Spinal cord (tissue), 10 donors: ENCODE results near the gene BCOR. TPM values are rescaled to one million over a fixed set of nuclear protein-coding genes. Genes with fewer than 3 reads are reported as not detected.

Experiments
- DNase-seq, 6 donors: peaks; one replicate each; pipeline versions ENCODE4 v3.0.0 to v3.0.0-alpha.2; 2013 to 2015; ENCODE audit warnings: low spot score in 6 of 6, low read depth in 4 of 6
- H3K27ac ChIP-seq: one replicate; pipeline ENCODE4 v1.5.1; 2013; ENCODE audit warnings: low read depth, low read length, control low read depth
- H3K27me3 ChIP-seq: one replicate; pipeline ENCODE4 v1.6.1; 2013; ENCODE audit warnings: low read length; ENCODE audit not compliant: control insufficient read depth, insufficient read depth
- H3K36me3 ChIP-seq: one replicate; pipeline ENCODE4 v1.6.1; 2013; ENCODE audit warnings: low read length; ENCODE audit not compliant: control insufficient read depth, insufficient read depth
- H3K4me1 ChIP-seq: one replicate; pipeline ENCODE4 v1.6.1; 2013; ENCODE audit warnings: low read length; ENCODE audit not compliant: control insufficient read depth, insufficient read depth
- H3K4me3 ChIP-seq: one replicate; pipeline ENCODE4 v1.5.1; 2013; ENCODE audit warnings: low read depth, low read length, control low read depth
- H3K9me3 ChIP-seq: one replicate; pipeline ENCODE4 v1.6.1; 2013; ENCODE audit warnings: low read length; ENCODE audit not compliant: control insufficient read depth, insufficient read depth
- WGBS: methylation state at CpG from one replicate; pipeline ENCODE4 v1.1.5; 2013; ENCODE audit warnings: missing lambda C conversion rate; ENCODE audit not compliant: insufficient coverage; 5-methylcytosine and 5-hydroxymethylcytosine counted together
- polyA plus RNA-seq, 2 donors: library from polyadenylated mRNA; unstranded; fragments of 120-200 nt; gene quantifications; one replicate each; pipeline ENCODE4 v1.2.1, GENCODE V29; 2013; ENCODE audit not compliant: insufficient read length in 2 of 2
- total RNA-seq, 2 donors: library from RNA; depleted of rRNA in 1 of 2; stranded (reverse); fragments of 120-200 nt in 1 of 2; fragments of >200 nt in 1 of 2; gene quantifications; one replicate each; pipeline versions ENCODE4 v1.2.3 to v1.2.4, GENCODE V29; 2013 to 2014
- donor health status: healthy.

BCOR gene
- total and polyA plus RNA-seq, 4 donors, result 26.7 to 32.3 (median 31.6) TPM

DNA sequence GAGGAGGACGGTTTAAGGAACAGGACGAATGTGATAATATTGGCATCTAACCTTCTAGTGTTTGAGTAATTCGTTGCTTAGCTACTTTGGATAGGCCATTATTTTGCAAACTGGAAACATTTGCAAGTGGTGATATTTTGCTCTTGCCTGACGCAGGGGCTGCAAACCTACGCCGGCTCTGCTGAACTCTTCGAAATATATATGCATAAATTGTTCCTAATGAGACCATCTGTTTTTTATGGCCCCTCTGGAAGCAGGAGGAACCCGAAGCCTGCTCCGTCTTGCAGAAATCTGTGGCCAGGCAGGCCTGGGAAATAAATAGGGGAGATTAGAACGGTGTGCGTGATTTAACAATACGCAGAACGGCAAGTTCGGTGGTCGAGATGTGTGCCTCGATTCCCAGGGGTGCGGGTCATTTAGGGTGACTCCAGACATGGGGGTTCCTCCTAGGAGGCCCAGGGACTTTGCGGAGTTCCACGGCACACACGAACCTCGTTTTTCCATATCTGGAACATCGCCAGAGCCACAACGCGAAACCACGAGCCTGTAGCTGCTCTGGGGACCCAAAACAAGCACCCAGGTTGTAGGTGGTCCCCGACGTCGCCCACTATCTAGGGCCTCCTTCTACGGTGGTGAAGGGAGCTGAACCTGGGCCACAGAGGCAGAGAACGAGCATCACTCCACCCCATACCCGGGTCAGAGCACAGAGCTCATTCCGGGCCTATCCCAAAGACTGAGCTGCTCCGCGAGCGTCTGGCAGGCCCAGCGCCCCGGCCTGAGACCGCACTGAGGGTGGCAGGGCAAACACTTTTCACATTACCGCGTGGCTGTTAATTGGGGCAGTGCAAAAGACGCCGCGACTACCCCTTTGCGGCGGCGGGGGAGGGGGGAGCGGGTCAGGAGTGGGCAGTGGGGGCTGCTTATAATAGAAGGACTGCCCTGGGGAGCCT lies 89.7 kb downstream of the BCOR start:
- H3K27me3 ChIP-seq, result peaks cover 78% of the 10 kb centered on the region
- peaks cover 76% of the 10 kb centered on the region for H3K4me1 ChIP-seq
- no peaks in the 10 kb centered on the region for H3K36me3 ChIP-seq
- DNase-seq, result peak in 1 of 6 donors; percentile 70
- 33% methylated on average over 32 of the region's 47 CpGs for WGBS
- no peaks in the 10 kb centered on the region for H3K9me3 ChIP-seq
- no peak overlapping the region for H3K27ac ChIP-seq
- no peak overlapping the region for H3K4me3 ChIP-seq

DNA sequence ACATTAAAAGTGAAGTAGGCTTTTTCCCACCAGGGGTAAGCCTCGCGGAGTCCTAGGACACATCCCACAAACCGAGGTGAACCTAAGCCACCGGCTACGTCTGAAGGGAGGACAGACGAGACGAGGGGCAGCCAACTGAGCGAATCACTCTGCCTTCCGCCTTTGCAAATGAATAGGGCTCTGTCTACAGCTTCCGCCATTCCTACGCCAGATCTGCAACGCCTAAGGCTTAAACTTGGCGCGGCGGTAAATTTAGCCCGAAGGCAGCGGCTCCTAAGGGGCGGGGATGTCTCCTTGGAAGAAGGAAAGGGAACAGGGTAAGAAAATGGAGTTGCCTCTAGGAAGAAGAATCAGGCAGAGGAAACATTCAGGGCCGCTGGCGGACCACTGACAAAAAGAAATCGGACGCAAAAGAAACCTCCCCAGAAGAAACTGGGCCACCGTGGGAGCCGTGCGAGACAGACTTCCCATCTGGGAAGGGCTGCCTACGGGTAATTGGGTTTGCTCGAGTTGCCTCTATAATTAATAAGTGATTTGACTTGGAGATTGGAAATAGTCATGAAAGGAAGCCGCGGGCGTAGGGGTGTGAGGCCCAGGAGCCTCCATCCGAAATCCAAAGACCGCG lies 90.5 kb downstream of the BCOR start:
- WGBS, result 38% methylated on average over 33 of the region's 33 CpGs

GRCh38 chrX:40006106-40007017 lies 91.4 kb downstream of the BCOR start:
- Histone ChIP-seq H3K36me3 (no peaks in the 10 kb centered on the region), H3K27ac (no peak overlapping the region), H3K9me3 (no peaks in the 10 kb centered on the region), H3K4me1 (peaks cover 59% of the 10 kb centered on the region), H3K4me3 (no peak overlapping the region), H3K27me3 (peaks cover 66% of the 10 kb centered on the region)
- WGBS, result 15% methylated on average over 63 of the region's 63 CpGs
- DNase-seq, result peak in 1 of 6 donors; percentile 31

More for the DNA sequence above, 90.5 kb downstream of the BCOR start:
- Histone ChIP-seq H3K27me3 (peaks cover 73% of the 10 kb centered on the region), H3K4me1 (peaks cover 68% of the 10 kb centered on the region), H3K27ac (no peak overlapping the region), H3K4me3 (no peak overlapping the region), H3K36me3 (no peaks in the 10 kb centered on the region), H3K9me3 (no peaks in the 10 kb centered on the region)
- DNase-seq, result peak in 1 of 6 donors; percentile 26

DNA sequence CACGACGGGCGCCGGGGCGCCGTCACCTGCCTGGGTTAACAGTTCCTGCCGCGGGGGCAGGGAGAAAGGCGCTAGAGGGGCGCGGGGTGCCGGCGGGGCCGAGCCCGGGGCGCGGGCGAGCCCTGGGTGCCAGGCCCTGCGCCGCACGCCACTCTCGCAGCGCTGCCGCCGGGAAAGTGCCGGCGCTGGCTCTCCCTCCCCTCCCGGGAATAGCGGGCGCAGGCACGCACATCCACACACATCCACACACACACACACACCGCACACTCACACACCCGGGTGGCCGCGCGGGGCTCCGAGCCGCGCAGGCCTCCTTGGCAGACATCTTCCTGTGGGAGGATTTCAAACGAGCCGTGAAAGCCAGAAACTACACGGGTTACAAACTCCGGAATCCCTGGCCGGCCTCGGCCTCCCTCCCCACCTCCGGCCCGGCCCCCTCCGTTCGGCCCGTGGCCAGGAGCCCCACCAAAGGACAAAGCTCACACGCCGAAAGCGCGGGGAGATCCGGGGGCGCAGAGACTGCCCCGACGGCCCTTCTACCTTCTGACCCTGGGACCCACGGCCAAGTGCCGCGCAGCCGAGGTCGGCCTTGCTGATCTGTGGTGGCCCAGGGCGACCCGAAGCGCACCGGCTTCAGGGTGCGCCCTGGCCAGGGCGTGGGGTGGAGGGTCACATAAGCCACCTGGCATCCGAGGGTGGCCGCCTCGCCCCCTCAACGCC lies 92.3 kb downstream of the BCOR start:
- Histone ChIP-seq H3K9me3 (no peaks in the 10 kb centered on the region), H3K4me1 (peaks cover 51% of the 10 kb centered on the region), H3K27ac (no peak overlapping the region), H3K27me3 (peaks cover 60% of the 10 kb centered on the region), H3K36me3 (no peaks in the 10 kb centered on the region), H3K4me3 (no peak overlapping the region)
- peak in 1 of 6 donors; percentile 56 for DNase-seq
- WGBS, result 11% methylated on average over 70 of the region's 73 CpGs

- no peak overlapping the region for H3K4me3 ChIP-seq
These were observed 92.9 kb downstream of the BCOR start for GRCh38 chrX:40004921-40005291.

DNA sequence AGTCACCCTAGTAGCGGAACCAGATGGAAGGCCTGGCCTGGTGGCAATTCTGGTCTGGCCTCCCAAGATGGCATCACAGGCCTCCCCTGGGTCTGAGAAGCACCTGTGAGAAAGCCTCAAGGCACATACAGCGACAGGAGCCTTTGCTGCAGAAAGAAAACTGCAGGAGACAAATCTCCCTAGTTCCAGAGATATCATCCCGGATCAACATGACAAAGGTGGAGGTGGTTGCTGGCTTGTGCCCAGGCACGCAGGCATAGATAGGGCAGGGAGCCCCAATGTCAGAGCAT lies 93.6 kb downstream of the BCOR start:
- peaks cover 54% of the 10 kb centered on the region for H3K27me3 ChIP-seq
- peaks cover 41% of the 10 kb centered on the region for H3K4me1 ChIP-seq
- 47% methylated on average over 3 of the region's 4 CpGs for WGBS
- H3K4me3 ChIP-seq, result no peak overlapping the region
- no peaks in the 10 kb centered on the region for H3K36me3 ChIP-seq
- H3K9me3 ChIP-seq, result no peaks in the 10 kb centered on the region
- H3K27ac ChIP-seq, result no peak overlapping the region
- DNase-seq, result no peak

More at GRCh38 chrX:40004921-40005291, 92.9 kb downstream of the BCOR start:
- H3K27me3 ChIP-seq, result peaks cover 57% of the 10 kb centered on the region
- no peaks in the 10 kb centered on the region for H3K9me3 ChIP-seq
- H3K27ac ChIP-seq, result no peak overlapping the region
- no peaks in the 10 kb centered on the region for H3K36me3 ChIP-seq
- peak in 1 of 6 donors; percentile 56 for DNase-seq
- WGBS, result 20% methylated on average over 14 of the region's 16 CpGs
- H3K4me1 ChIP-seq, result peaks cover 48% of the 10 kb centered on the region

DNA sequence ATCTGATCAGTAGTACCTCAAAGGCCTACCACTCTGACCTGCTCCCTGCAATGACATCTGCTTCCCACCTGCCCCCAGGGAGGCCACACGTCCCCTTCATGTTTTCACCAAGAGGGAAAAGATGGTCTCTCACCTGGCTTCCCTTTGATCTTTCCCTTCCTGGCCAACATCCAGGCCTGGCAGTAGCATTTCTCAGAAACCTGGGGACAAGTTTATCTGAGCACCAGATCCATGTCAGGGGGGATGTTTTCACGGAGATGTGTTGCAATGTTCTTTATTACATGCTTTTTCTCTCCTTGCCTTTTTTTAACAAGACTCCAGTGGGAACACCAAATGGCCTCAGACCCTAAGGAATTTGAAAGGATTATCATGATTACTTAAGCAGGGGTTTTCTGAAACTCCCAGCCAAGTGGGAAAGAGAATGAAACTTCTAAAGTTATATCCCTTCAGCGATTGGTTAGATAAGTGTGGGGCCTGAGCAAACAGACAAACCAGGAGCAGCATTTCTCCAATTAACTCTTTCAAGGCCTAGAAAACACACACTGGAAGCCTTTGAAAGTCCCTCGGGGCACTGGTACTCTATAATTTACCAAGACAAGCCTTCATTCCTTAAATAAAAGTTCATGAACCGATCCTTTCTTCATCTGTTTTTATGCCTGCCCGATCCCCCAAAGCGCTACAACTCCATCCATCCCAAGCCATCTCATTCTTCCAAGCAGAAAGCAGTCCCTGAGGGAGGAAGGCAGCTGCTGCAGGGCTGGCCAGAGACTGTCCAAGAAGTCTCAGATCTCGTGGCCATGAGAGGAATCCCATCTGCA lies 94.1 kb downstream of the BCOR start:
- H3K27me3 ChIP-seq, result peaks cover 49% of the 10 kb centered on the region
- 41% methylated on average over 6 of the region's 8 CpGs for WGBS

GRCh38 chrX:40003071-40003427 lies 94.7 kb downstream of the BCOR start:
- Histone ChIP-seq H3K9me3 (no peaks in the 10 kb centered on the region), H3K36me3 (no peaks in the 10 kb centered on the region), H3K4me3 (no peak overlapping the region), H3K27me3 (peaks cover 44% of the 10 kb centered on the region), H3K27ac (no peak overlapping the region), H3K4me1 (peaks cover 29% of the 10 kb centered on the region)
- WGBS, result 79% methylated on average over 3 of the region's 4 CpGs
- no peak for DNase-seq

More for the DNA sequence above, 94.1 kb downstream of the BCOR start:
- Histone ChIP-seq H3K27ac (no peak overlapping the region), H3K9me3 (no peaks in the 10 kb centered on the region), H3K36me3 (no peaks in the 10 kb centered on the region), H3K4me1 (peaks cover 35% of the 10 kb centered on the region), H3K4me3 (no peak overlapping the region)
- no peak for DNase-seq
